ENCODE measurements around the gene CES5A.
"Not testable (repeated sequence)": the region's sequence is repeated elsewhere in the genome, so short reads cannot be mapped to it uniquely, and the experiment has no call there.

CES5A gene

GRCh38 chr16:55875273-55875672 lies at the start of gene CES5A:
Gene CES5A (minus strand): TSS chr16:55875373. CDS start chr16:55875221, 152 bp downstream.
- Histone ChIP-seq H3K4me3 (ENCODE audit: insufficient read length, low read depth) (no peak within 1 kb of the TSS), H3K27me3 (ENCODE audit: insufficient read depth, insufficient read length) (no peaks in the 10 kb centered on the region), H3K9me3 (ENCODE audit: insufficient read depth, low read length) (peaks cover 4% of the 10 kb centered on the region; the same call in 1 of the 2 replicates), H3K4me1 (ENCODE audit: insufficient read depth, insufficient read length) (no peaks in the 10 kb centered on the region), H3K36me3 (ENCODE audit: insufficient read depth, insufficient read length, low read length) (no peaks in the 10 kb centered on the region), H3K9ac (ENCODE audit: insufficient read length, low read depth) (no peak within 1 kb of the TSS)
- no peak for DNase-seq (ENCODE audit: low read depth, low spot score)
- no peak for TF ChIP-seq ZNF274 (IDR thresholded peaks at IDR 0.05; ENCODE audit: low read depth, low read length)
- no peak for TF ChIP-seq SUZ12 (IDR thresholded peaks at IDR 0.05; ENCODE audit: extremely low read depth, insufficient read depth, insufficient read length)
- no peak for TF ChIP-seq YY1 (IDR thresholded peaks at IDR 0.05; ENCODE audit: insufficient read depth, insufficient read length)

GRCh38 chr16:55922662-55923061 lies 47.5 kb upstream of the CES5A start:
- no peak overlapping the region for H3K4me3 ChIP-seq (ENCODE audit: insufficient read length, low read depth)
- peaks cover 19% of the 10 kb centered on the region; the same call in 1 of the 2 replicates for H3K9me3 ChIP-seq (ENCODE audit: insufficient read depth, low read length)
- TF ChIP-seq YY1 (IDR thresholded peaks at IDR 0.05; ENCODE audit: insufficient read depth, insufficient read length) (no peak), SUZ12 (IDR thresholded peaks at IDR 0.05; ENCODE audit: extremely low read depth, insufficient read depth, insufficient read length) (no peak), ZNF274 (IDR thresholded peaks at IDR 0.05; ENCODE audit: low read depth, low read length) (no peak)
- H3K36me3 ChIP-seq (ENCODE audit: insufficient read depth, insufficient read length, low read length), result no peaks in the 10 kb centered on the region
- no peak for DNase-seq (ENCODE audit: low read depth, low spot score)
- H3K4me1 ChIP-seq (ENCODE audit: insufficient read depth, insufficient read length), result no peaks in the 10 kb centered on the region
- H3K27me3 ChIP-seq (ENCODE audit: insufficient read depth, insufficient read length), result no peaks in the 10 kb centered on the region
- no peak overlapping the region for H3K9ac ChIP-seq (ENCODE audit: insufficient read length, low read depth)

DNA sequence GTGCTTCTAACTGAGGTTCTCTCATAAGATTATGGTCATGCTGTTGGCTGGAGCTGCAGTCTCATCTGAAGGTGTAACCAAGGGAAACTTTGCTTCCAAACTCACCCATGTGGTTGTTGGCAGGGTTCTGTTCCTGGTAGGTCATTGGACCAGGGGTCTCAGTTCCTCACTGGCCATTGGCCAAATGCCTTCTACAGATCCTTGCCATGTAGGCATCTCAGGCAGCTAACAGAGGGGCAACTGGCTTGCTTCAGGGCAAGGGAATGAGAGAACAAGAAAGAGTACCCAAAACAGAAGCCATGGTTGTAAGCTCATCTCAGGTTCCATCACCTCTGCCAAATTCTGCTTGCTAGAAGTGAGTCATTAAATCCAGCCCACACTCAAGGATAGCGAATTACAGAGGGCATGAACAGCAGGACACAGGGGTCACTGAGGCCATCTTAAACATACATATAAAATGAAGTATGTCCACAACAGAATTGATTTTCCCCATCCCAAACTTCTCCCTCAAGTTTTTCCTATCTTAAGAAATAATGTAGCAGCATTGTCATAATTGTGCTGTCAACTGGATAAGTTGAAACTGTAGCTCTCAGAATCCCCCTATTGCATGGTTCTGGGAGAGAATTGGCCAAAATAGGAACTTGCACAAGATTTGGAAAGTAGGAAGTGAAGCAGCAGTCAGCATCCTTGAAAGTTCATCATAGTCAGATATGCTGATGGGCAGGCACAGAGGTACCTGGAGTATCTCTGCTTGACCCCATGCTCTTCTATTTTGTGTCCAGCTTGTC lies 42.4 kb upstream of the CES5A start:
- no peak overlapping the region for H3K9ac ChIP-seq (ENCODE audit: insufficient read length, low read depth)
- TF ChIP-seq ZNF274 (IDR thresholded peaks at IDR 0.05; ENCODE audit: low read depth, low read length) (no peak), YY1 (IDR thresholded peaks at IDR 0.05; ENCODE audit: insufficient read depth, insufficient read length) (no peak)
- no peak for DNase-seq (ENCODE audit: low read depth, low spot score)
- no peaks in the 10 kb centered on the region for H3K36me3 ChIP-seq (ENCODE audit: insufficient read depth, insufficient read length, low read length)
- no peak overlapping the region for H3K4me3 ChIP-seq (ENCODE audit: insufficient read length, low read depth)
- no peaks in the 10 kb centered on the region for H3K27me3 ChIP-seq (ENCODE audit: insufficient read depth, insufficient read length)
- H3K4me1 ChIP-seq (ENCODE audit: insufficient read depth, insufficient read length), result no peaks in the 10 kb centered on the region
- H3K9me3 ChIP-seq (ENCODE audit: insufficient read depth, low read length), result peaks cover 19% of the 10 kb centered on the region; the same call in 1 of the 2 replicates

DNA sequence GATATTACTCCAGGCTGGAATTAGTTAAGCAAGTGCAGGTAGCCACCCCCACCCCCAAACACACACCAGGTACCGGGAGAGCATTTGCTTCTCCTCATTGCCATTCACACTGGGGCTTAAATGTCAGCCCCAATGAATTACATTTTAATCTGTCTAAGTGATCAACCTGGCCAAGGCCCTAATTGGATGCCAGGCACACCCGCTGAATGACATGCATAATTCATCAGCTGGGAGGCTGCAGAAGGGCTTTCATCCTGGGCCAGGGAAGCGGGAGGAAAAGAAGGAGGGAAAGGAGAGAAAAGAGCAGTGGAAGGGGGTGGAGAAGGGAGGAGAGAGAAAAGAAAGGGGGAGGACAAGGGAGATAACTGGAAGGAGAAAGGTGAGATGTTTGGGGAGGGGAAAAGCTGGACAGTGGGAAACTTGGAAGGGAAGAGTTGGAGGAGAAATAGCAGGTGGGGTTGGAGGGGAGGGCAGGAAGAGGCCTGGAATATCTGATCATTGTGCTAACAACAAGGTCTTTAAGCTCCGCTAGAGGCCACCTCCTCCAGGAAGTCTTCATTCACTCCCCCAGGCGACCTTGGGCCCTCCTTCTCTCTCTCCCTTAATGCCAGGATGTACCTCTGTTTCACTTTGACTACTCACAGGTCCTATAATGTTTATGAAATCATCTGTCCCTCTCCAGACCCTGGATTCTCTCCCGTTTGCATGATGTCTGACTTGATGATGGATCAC lies 40.1 kb upstream of the CES5A start:
- Histone ChIP-seq H3K9ac (ENCODE audit: insufficient read length, low read depth) (no peak overlapping the region), H3K36me3 (ENCODE audit: insufficient read depth, insufficient read length, low read length) (no peaks in the 10 kb centered on the region), H3K4me3 (ENCODE audit: insufficient read length, low read depth) (no peak overlapping the region), H3K27me3 (ENCODE audit: insufficient read depth, insufficient read length) (no peaks in the 10 kb centered on the region), H3K9me3 (ENCODE audit: insufficient read depth, low read length) (peaks cover 14% of the 10 kb centered on the region; the same call in 1 of the 2 replicates), H3K4me1 (ENCODE audit: insufficient read depth, insufficient read length) (no peaks in the 10 kb centered on the region)
- TF ChIP-seq YY1 (IDR thresholded peaks at IDR 0.05; ENCODE audit: insufficient read depth, insufficient read length) (no peak), ZNF274 (IDR thresholded peaks at IDR 0.05; ENCODE audit: low read depth, low read length) (no peak), SUZ12 (IDR thresholded peaks at IDR 0.05; ENCODE audit: extremely low read depth, insufficient read depth, insufficient read length) (no peak)
- DNase-seq (ENCODE audit: low read depth, low spot score), result no peak

- no peak for TF ChIP-seq ZNF274 (IDR thresholded peaks at IDR 0.05; ENCODE audit: low read depth, low read length)
- no peak for TF ChIP-seq YY1 (IDR thresholded peaks at IDR 0.05; ENCODE audit: insufficient read depth, insufficient read length)
- TF ChIP-seq SUZ12 (IDR thresholded peaks at IDR 0.05; ENCODE audit: extremely low read depth, insufficient read depth, insufficient read length), result no peak
- Histone ChIP-seq H3K9ac (ENCODE audit: insufficient read length, low read depth) (no peak overlapping the region), H3K4me3 (ENCODE audit: insufficient read length, low read depth) (no peak overlapping the region), H3K36me3 (ENCODE audit: insufficient read depth, insufficient read length, low read length) (no peaks in the 10 kb centered on the region), H3K4me1 (ENCODE audit: insufficient read depth, insufficient read length) (no peaks in the 10 kb centered on the region), H3K9me3 (ENCODE audit: insufficient read depth, low read length) (0 out of 2 replicates have a peak, but pooled peaks cover 6% of the 10 kb centered on the region), H3K27me3 (ENCODE audit: insufficient read depth, insufficient read length) (no peaks in the 10 kb centered on the region)
- DNase-seq (ENCODE audit: low read depth, low spot score), result no peak
These were observed 39.2 kb upstream of the CES5A start for GRCh38 chr16:55914383-55914782.

- no peak for DNase-seq (ENCODE audit: low read depth, low spot score)
- Histone ChIP-seq H3K27me3 (ENCODE audit: insufficient read depth, insufficient read length) (no peaks in the 10 kb centered on the region), H3K9ac (ENCODE audit: insufficient read length, low read depth) (no peak overlapping the region), H3K4me1 (ENCODE audit: insufficient read depth, insufficient read length) (no peaks in the 10 kb centered on the region), H3K36me3 (ENCODE audit: insufficient read depth, insufficient read length, low read length) (no peaks in the 10 kb centered on the region), H3K9me3 (ENCODE audit: insufficient read depth, low read length) (no peaks in the 10 kb centered on the region), H3K4me3 (ENCODE audit: insufficient read length, low read depth) (no peak overlapping the region)
- TF ChIP-seq ZNF274 (IDR thresholded peaks at IDR 0.05; ENCODE audit: low read depth, low read length) (no peak), SUZ12 (IDR thresholded peaks at IDR 0.05; ENCODE audit: extremely low read depth, insufficient read depth, insufficient read length) (no peak), YY1 (IDR thresholded peaks at IDR 0.05; ENCODE audit: insufficient read depth, insufficient read length) (no peak)
These were observed 38.5 kb upstream of the CES5A start for GRCh38 chr16:55913716-55914115.

- not testable (repeated sequence) for DNase-seq (ENCODE audit: low read depth, low spot score); H3K4me3 ChIP-seq (ENCODE audit: insufficient read length, low read depth); H3K9me3 ChIP-seq (ENCODE audit: insufficient read depth, low read length); H3K4me1 ChIP-seq (ENCODE audit: insufficient read depth, insufficient read length); H3K9ac ChIP-seq (ENCODE audit: insufficient read length, low read depth); H3K36me3 ChIP-seq (ENCODE audit: insufficient read depth, insufficient read length, low read length); H3K27me3 ChIP-seq (ENCODE audit: insufficient read depth, insufficient read length)
These were observed 37.9 kb upstream of the CES5A start for GRCh38 chr16:55913121-55913520.
